Caco-2 (cell line): ENCODE measurements around the gene RINT1. TPM values are rescaled to one million over a fixed set of nuclear protein-coding genes. Genes with fewer than 3 reads are reported as not detected.

Experiments used
- BruUV-seq: library from RNA; stranded (reverse); fragments of 400-500 nt; replicated peaks from 2 replicates; lab custom pipeline; 2021; lab: Mats Ljungman, UMichigan
- CTCF ChIA-PET: fragments of 300-600 bp; sonication (Branson Sonifier 250); formaldehyde crosslinking; loops from one replicate; lab custom pipeline; 2022; ENCODE audit warnings: antibody characterized with exemption; lab: Charles Lee
- POLR2A ChIA-PET: fragments of 300-600 bp; sonication (Branson Sonifier 250); formaldehyde crosslinking; loops from one replicate; lab custom pipeline; 2022; ENCODE audit warnings: antibody characterized with exemption; lab: Charles Lee
- DNase-seq, 2 experiments: peaks; one replicate each; pipeline versions ENCODE4 v3.0.0 to v3.0.0-alpha.2; 2020 to 2022
- H3K27me3 ChIP-seq: replicated peaks from 2 replicates; pipeline ENCODE4 v1.6.0; 2011; ENCODE audit warnings: low read length; ENCODE audit not compliant: control insufficient read depth, insufficient read depth
- H3K36me3 ChIP-seq: 2 replicates; pipeline ENCODE4 v1.5.1; 2011; ENCODE audit warnings: low read length; ENCODE audit not compliant: control insufficient read depth, insufficient read depth
- H3K4me1 ChIP-seq: fragments of 250-450 bp; sonication (Bioruptor Pico); 2 replicates; pipeline ENCODE4 v1.5.1; 2020; ENCODE audit warnings: mild to moderate bottlenecking
- H3K4me3 ChIP-seq: 2 replicates; pipeline ENCODE4 v1.5.1; 2011; ENCODE audit warnings: low read depth, mild to moderate bottlenecking, control low read depth, low read length
- H3K9me3 ChIP-seq: fragments of 250-450 bp; sonication (Bioruptor Pico); 2 replicates; pipeline ENCODE4 v1.5.1; 2020; ENCODE audit warnings: mild to moderate bottlenecking, moderate library complexity
- H3K27ac Mint-ChIP-seq: one replicate; pipeline ENCODE4 v1.8.0; 2022; ENCODE audit warnings: mixed read lengths; ENCODE audit not compliant: unreplicated experiment
- H3K27me3 Mint-ChIP-seq: one replicate; pipeline ENCODE4 v1.8.0; 2022; ENCODE audit warnings: mixed read lengths; ENCODE audit not compliant: insufficient read depth, unreplicated experiment
- H3K36me3 Mint-ChIP-seq: one replicate; pipeline ENCODE4 v1.8.0; 2022; ENCODE audit warnings: mild to moderate bottlenecking, mixed read lengths; ENCODE audit not compliant: insufficient read depth, unreplicated experiment
- H3K4me1 Mint-ChIP-seq: one replicate; pipeline ENCODE4 v1.8.0; 2022; ENCODE audit warnings: low read depth, mixed read lengths; ENCODE audit not compliant: unreplicated experiment
- H3K4me3 Mint-ChIP-seq: one replicate; pipeline ENCODE4 v1.8.0; 2022; ENCODE audit warnings: mild to moderate bottlenecking, moderate library complexity, mixed read lengths; ENCODE audit not compliant: unreplicated experiment
- H3K9me3 Mint-ChIP-seq: one replicate; pipeline ENCODE4 v1.8.0; 2022; ENCODE audit warnings: mixed read lengths; ENCODE audit not compliant: unreplicated experiment
- intact Hi-C: fragments of 100-400 bp; cut with micrococcal nuclease; formaldehyde crosslinking; loops from one replicate; pipeline ENCODE4 v1.10.0; 2022; ENCODE audit not compliant: unreplicated experiment
- total RNA-seq: library from RNA; stranded (reverse); gene quantifications from 2 replicates; pipeline ENCODE4 v1.2.3, GENCODE V29; 2022
- TF ChIP-seq, protein P1 (sequence below), 2 experiments: fragments of 200-600 bp in 1 of 2; IDR thresholded peaks; 1 replicate in 1 of 2; 2 replicates in 1 of 2; pipeline versions ENCODE4 v1.5.1 to v1.8.0; 2011 to 2022; ENCODE audit warnings: antibody characterized with exemption in 1 of 2, control low read depth in 1 of 2, inconsistent platforms in 1 of 2, low read depth in 1 of 2, low read length in 1 of 2, mild to moderate bottlenecking in 1 of 2, moderate library complexity in 1 of 2; ENCODE audit not compliant: insufficient read depth in 1 of 2, severe bottlenecking in 1 of 2, unreplicated experiment in 1 of 2

The RINT1 gene
- total RNA-seq, 1 experiment from 2014 or later: 28.0 TPM

DNA sequence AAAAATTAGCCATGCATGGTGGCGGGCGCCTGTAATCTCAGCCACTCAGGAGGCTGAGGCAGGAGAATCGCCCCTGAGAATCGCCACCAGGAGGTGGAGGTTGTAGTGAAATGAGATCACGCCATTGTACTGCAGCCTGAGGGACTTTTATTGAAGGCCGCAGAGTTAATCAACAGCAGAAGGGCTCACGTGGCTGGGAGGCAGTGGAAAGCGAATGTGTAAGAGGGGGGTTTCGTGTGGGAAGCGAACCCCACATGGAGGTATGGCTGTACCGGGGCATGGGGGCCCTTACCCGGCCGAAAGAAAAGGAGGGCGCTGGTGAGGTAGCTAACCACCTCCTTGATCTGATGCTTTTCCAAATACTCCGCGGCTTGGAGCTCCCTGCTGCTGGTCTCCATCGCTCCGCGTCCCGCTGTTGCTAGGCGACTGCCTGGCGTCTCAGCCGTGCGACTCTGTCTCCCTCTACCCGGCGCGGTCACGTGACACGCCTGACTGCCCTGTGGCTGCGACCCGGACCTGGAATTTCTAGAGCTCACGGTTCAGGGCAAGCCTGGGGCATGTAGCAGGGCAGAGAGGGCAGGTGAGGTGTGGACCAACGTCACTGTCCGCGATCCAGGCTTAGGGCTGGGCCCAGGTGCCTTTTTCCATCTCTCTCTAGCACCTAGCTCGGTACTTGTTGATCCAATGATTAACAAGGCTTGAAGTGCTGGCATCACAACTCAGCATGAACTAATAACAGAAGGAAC, 49.2 kb downstream of the RINT1 start, which contains the start of gene EFCAB10:
TSS of gene EFCAB10 (minus strand) at position 428 of the 746 bp plus-strand sequence. CDS start at position 398, 30 bp downstream.
- H3K4me1 Mint-ChIP-seq: no peaks in the 10 kb centered on the region
- intact Hi-C loops: no loop called here
- TF ChIP-seq, protein P1, sequence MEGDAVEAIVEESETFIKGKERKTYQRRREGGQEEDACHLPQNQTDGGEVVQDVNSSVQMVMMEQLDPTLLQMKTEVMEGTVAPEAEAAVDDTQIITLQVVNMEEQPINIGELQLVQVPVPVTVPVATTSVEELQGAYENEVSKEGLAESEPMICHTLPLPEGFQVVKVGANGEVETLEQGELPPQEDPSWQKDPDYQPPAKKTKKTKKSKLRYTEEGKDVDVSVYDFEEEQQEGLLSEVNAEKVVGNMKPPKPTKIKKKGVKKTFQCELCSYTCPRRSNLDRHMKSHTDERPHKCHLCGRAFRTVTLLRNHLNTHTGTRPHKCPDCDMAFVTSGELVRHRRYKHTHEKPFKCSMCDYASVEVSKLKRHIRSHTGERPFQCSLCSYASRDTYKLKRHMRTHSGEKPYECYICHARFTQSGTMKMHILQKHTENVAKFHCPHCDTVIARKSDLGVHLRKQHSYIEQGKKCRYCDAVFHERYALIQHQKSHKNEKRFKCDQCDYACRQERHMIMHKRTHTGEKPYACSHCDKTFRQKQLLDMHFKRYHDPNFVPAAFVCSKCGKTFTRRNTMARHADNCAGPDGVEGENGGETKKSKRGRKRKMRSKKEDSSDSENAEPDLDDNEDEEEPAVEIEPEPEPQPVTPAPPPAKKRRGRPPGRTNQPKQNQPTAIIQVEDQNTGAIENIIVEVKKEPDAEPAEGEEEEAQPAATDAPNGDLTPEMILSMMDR (IDR thresholded peaks at IDR 0.05; ENCODE audit: insufficient read depth in 1 of 2, low read depth in 1 of 2, low read length in 1 of 2, severe bottlenecking in 1 of 2, unreplicated experiment in 1 of 2): no peak
- peak within 1 kb of the TSS; percentile 38 for H3K4me3 ChIP-seq
- H3K4me1 ChIP-seq: no peaks in the 10 kb centered on the region
- no peaks in the 10 kb centered on the region for H3K27me3 ChIP-seq
- H3K36me3 Mint-ChIP-seq: peaks cover 5% of the 10 kb centered on the region
- H3K27ac Mint-ChIP-seq: peak within 1 kb of the TSS; percentile 69
- peak within 1 kb of the TSS; percentile 79 for H3K4me3 Mint-ChIP-seq
- peak; percentile 85 to 86 for DNase-seq
- peaks cover 7% of the 10 kb centered on the region; the same call in 1 of the 2 replicates for H3K9me3 ChIP-seq
- no TSS peak for BruUV-seq
- peaks cover 20% of the 10 kb centered on the region for H3K9me3 Mint-ChIP-seq
- ChIA-PET POLR2A (interaction anchor here (1.3 kb wide), 1 partner anchor 50 kb away, joined by 6 read pairs; the partner anchor contains the start of gene RINT1), CTCF (interaction anchor here (1.0 kb wide), 1 partner anchor 11 kb away, joined by 3 read pairs; no protein-coding TSS in a partner anchor)
- H3K27me3 Mint-ChIP-seq: no peaks in the 10 kb centered on the region
- H3K36me3 ChIP-seq: no peaks in the 10 kb centered on the region

DNA sequence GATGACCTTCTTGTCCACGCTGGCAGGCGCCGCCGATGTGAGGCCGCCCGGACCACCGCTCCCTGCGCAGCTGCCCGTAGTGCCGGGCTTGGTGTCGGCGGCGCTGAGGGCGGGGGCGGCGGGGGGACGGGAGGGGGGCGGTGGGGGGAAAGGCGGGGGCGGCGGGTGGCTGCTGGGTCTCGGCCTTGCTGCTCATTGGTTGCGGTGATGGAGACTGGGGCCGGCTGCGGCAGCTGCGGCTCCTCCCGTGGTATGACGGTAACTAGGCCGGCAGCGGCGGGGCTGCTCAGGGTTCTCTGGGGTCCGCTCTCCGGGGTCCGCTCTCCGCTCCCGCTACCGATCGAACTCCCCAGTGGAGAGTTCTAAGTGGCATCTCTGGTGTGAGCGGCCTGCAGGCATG, 51.1 kb downstream of the RINT1 start:
- POLR2A ChIA-PET: no interaction called here

DNA sequence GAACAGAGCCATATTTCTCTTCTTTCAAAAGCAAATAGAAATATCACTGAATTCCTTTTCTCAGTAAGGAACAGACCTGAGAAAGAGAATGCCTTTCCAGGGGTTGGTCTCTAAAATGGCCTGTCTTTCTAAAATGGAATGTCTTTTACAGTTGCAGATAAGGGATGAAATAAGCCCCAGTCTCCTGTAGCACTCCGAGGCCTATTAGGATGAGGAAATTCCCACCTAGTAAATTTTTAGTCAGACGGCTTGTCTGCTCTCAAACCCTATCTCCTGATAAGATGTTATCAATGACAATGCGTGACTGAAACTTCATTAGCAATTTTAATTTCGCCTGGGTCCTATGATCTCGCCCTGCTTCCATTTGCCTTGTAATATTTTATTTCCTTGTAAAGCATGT, 52.2 kb downstream of the RINT1 start:
- intact Hi-C loops: no loop called here
- BruUV-seq: no TSS peak
- Mint-ChIP-seq H3K9me3 (peaks cover 20% of the 10 kb centered on the region), H3K27me3 (no peaks in the 10 kb centered on the region), H3K36me3 (peaks cover 5% of the 10 kb centered on the region), H3K4me1 (no peaks in the 10 kb centered on the region), H3K4me3 (no peak overlapping the region), H3K27ac (no peak overlapping the region)
- Histone ChIP-seq H3K9me3 (peaks cover 7% of the 10 kb centered on the region; the same call in 1 of the 2 replicates), H3K36me3 (no peaks in the 10 kb centered on the region), H3K4me1 (no peaks in the 10 kb centered on the region), H3K27me3 (no peaks in the 10 kb centered on the region), H3K4me3 (no peak overlapping the region)
- ChIA-PET POLR2A (no interaction called here), CTCF (no interaction called here)
- TF ChIP-seq, protein P1 (IDR thresholded peaks at IDR 0.05; ENCODE audit: insufficient read depth in 1 of 2, low read depth in 1 of 2, low read length in 1 of 2, severe bottlenecking in 1 of 2, unreplicated experiment in 1 of 2): no peak
- no peak for DNase-seq

More for the DNA sequence above, 51.1 kb downstream of the RINT1 start:
- CTCF ChIA-PET: no interaction called here
- no peak for DNase-seq
- H3K4me1 Mint-ChIP-seq: no peaks in the 10 kb centered on the region
- Histone ChIP-seq H3K27me3 (no peaks in the 10 kb centered on the region), H3K4me1 (no peaks in the 10 kb centered on the region), H3K36me3 (no peaks in the 10 kb centered on the region), H3K9me3 (peaks cover 7% of the 10 kb centered on the region; the same call in 1 of the 2 replicates), H3K4me3 (no peak overlapping the region)
- intact Hi-C loops: no loop called here
- peaks cover 20% of the 10 kb centered on the region for H3K9me3 Mint-ChIP-seq
- BruUV-seq: no TSS peak
- H3K27me3 Mint-ChIP-seq: no peaks in the 10 kb centered on the region
- TF ChIP-seq, protein P1 (IDR thresholded peaks at IDR 0.05; ENCODE audit: insufficient read depth in 1 of 2, low read depth in 1 of 2, low read length in 1 of 2, severe bottlenecking in 1 of 2, unreplicated experiment in 1 of 2): no peak
- peak overlapping the region; percentile 79 for H3K4me3 Mint-ChIP-seq
- H3K27ac Mint-ChIP-seq: no peak overlapping the region
- H3K36me3 Mint-ChIP-seq: peaks cover 5% of the 10 kb centered on the region
